ENCODE results near the gene NDST3. TPM values are rescaled to one million over a fixed set of nuclear protein-coding genes. Genes with fewer than 3 reads are reported as not detected.

The NDST3 gene
- total RNA-seq, 6 experiments from 2014 or later: 0.25 to 1.0 (median 0.57) TPM

DNA sequence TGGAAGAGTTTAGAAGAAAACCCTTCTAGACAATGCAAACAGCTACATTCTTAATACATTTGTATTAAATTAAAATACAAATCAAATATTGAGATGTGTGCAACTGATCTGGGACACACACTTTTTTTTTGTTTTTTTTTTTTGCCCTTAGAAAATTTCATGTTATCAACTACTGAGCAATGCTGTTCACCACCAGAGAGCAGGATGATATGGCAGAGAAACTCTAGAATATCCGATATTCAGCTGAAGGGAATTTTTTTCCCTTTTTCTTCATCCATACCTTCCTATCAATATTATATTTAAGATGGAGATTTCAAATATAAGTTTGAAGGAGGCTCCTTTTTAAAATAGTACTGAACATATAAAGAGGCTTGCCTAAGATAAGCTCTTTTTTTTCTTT, 1.0 kb downstream of the NDST3 start:
- TF ChIP-seq, protein P1, sequence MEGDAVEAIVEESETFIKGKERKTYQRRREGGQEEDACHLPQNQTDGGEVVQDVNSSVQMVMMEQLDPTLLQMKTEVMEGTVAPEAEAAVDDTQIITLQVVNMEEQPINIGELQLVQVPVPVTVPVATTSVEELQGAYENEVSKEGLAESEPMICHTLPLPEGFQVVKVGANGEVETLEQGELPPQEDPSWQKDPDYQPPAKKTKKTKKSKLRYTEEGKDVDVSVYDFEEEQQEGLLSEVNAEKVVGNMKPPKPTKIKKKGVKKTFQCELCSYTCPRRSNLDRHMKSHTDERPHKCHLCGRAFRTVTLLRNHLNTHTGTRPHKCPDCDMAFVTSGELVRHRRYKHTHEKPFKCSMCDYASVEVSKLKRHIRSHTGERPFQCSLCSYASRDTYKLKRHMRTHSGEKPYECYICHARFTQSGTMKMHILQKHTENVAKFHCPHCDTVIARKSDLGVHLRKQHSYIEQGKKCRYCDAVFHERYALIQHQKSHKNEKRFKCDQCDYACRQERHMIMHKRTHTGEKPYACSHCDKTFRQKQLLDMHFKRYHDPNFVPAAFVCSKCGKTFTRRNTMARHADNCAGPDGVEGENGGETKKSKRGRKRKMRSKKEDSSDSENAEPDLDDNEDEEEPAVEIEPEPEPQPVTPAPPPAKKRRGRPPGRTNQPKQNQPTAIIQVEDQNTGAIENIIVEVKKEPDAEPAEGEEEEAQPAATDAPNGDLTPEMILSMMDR (IDR thresholded peaks at IDR 0.05): no peak
- TF ChIP-seq POLR2A (IDR thresholded peaks at IDR 0.05): no peak
- WGBS (ENCODE audit: insufficient coverage, low coverage, low lambda C conversion rate, missing lambda C conversion rate): 71% methylated on average over 1 of the region's 1 CpG
- intact Hi-C loops (cut with DNase I): no loop called here

DNA sequence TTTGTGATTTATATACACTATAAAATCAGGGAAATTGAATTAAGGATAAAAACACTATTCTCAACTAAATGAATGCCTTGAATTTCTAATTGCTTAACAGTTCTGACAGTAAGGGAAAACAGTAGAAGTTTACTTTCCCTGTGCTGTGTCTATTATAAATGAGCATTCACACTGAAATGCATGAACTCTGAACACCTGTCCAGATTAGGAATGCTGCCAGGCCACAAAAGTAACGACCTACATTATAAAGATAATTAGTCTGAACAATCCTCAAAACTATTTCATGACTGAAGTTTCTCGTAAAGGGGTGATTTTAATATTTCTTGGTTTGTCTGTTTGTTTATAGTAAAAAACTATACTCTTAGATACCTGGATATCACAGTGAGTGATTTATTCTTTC, 2.0 kb downstream of the NDST3 start:
- Histone ChIP-seq H3K36me3 (no peaks in the 10 kb centered on the region), H3K4me3 (no peak overlapping the region), H3K9me3 (no peaks in the 10 kb centered on the region), H3K4me1 (peaks cover 0 to 11% (median 0%) of the 10 kb centered on the region in 4 donors), H3K27me3 (peaks cover 0 to 23% of the 10 kb centered on the region in 2 donors), H3K27ac (no peak overlapping the region)
- intact Hi-C loops (cut with DNase I): no loop called here
- WGBS (ENCODE audit: insufficient coverage, low coverage, low lambda C conversion rate, missing lambda C conversion rate): 49% methylated on average over 2 of the region's 2 CpGs
- no peak for TF ChIP-seq POLR2A (IDR thresholded peaks at IDR 0.05)
- TF ChIP-seq, protein P1 (IDR thresholded peaks at IDR 0.05): no peak
- DNase-seq (no peak), ATAC-seq (no peak)

More for the DNA sequence above, 1.0 kb downstream of the NDST3 start:
- Histone ChIP-seq H3K9me3 (no peaks in the 10 kb centered on the region), H3K36me3 (no peaks in the 10 kb centered on the region), H3K27me3 (peaks cover 0 to 23% of the 10 kb centered on the region in 2 donors), H3K4me3 (no peak overlapping the region), H3K27ac (no peak overlapping the region), H3K4me1 (peaks cover 0 to 11% (median 0%) of the 10 kb centered on the region in 4 donors)
- ATAC-seq: no peak
- DNase-seq: no peak

DNA sequence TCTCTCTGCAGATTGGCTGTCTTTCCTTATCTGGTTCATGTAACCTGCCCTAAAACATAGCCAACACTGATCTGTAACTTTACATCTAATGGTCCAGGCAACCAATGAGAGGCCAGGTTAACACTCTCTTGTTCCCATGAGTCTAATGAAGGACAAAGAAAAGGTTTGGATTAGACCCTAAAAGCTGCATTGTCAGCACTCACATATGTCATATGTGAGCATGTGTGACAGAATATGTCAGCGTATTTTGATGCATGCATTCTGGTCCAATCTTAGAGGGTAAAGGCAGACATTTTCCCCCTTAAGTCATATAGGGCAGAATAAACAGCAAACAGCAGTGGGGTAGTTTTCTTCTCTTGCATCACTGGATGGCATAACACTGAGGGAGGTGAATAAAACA, 3.7 kb downstream of the NDST3 start:
- Histone ChIP-seq H3K9me3 (no peaks in the 10 kb centered on the region), H3K27ac (no peak overlapping the region), H3K27me3 (peaks cover 0 to 23% of the 10 kb centered on the region in 2 donors), H3K4me1 (peaks cover 0 to 10% (median 0%) of the 10 kb centered on the region in 4 donors), H3K36me3 (no peaks in the 10 kb centered on the region), H3K4me3 (no peak overlapping the region)
- intact Hi-C loops (cut with DNase I): no loop called here
- ATAC-seq (no peak), DNase-seq (no peak)
- TF ChIP-seq, protein P1 (IDR thresholded peaks at IDR 0.05): no peak
- TF ChIP-seq POLR2A (IDR thresholded peaks at IDR 0.05): no peak
- 88% methylated on average over 1 of the region's 1 CpG for WGBS (ENCODE audit: insufficient coverage, low coverage, low lambda C conversion rate, missing lambda C conversion rate)

DNA sequence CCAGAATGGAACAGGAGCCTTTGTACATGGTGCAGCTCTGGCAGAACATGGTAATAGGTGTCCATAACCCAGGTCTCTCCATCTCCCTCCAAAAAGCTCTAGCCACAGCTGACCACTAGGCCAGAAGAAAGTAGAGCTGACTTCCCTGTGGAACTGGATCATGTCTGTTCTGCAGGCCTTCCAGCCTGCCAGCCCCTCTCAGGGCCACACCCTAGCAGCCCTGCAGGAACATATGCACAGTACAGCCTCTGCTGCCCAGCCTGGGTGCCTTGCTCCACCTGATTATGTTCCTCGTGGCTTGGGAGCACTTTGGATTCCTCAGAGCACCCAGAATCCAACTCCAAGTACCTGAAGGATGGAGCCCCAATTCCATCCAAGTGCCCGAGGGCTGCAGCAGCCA, 12.0 kb downstream of the NDST3 start:
- ATAC-seq: no peak
- Histone ChIP-seq H3K9me3 (no peaks in the 10 kb centered on the region), H3K4me1 (no peaks in the 10 kb centered on the region), H3K27ac (no peak overlapping the region), H3K27me3 (no peaks in the 10 kb centered on the region), H3K36me3 (no peaks in the 10 kb centered on the region), H3K4me3 (no peak overlapping the region)
- no CpG with 5 or more reads among the region's 2 CpGs for WGBS (ENCODE audit: insufficient coverage, low coverage, low lambda C conversion rate, missing lambda C conversion rate)
- DNase-seq: no peak
- no peak for TF ChIP-seq POLR2A (IDR thresholded peaks at IDR 0.05)
- TF ChIP-seq, protein P1 (IDR thresholded peaks at IDR 0.05): no peak
- intact Hi-C loops (cut with DNase I): no loop called here

DNA sequence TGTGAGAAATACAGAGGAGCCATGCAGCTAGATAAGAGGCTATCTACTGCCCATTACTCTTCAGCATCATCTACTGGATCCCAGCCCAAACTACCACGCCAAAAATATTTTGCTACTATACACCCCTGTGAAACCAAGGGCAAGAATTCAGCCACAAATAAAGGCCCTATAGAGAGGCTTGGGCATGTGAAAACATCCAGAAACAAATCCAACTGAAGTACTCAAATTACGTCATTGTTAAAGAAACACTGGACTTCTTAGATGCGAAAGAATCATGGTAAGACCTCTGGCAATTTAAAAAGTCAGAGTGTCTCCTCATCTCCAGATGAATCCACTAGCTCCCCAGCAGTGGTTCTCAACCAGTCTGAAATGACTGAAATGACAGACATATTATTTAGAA, 12.8 kb downstream of the NDST3 start:
- no peak for ATAC-seq
- no peaks in the 10 kb centered on the region for H3K4me1 ChIP-seq

More for the DNA sequence above, 12.8 kb downstream of the NDST3 start:
- TF ChIP-seq, protein P1 (IDR thresholded peaks at IDR 0.05): no peak
- TF ChIP-seq POLR2A (IDR thresholded peaks at IDR 0.05): no peak
- no peaks in the 10 kb centered on the region for H3K36me3 ChIP-seq
- H3K9me3 ChIP-seq: no peaks in the 10 kb centered on the region
- H3K4me3 ChIP-seq: no peak overlapping the region
- no peak for DNase-seq
- H3K27me3 ChIP-seq: no peaks in the 10 kb centered on the region
- WGBS (ENCODE audit: insufficient coverage, low coverage, low lambda C conversion rate, missing lambda C conversion rate): 69% methylated on average over 3 of the region's 3 CpGs
- intact Hi-C loops (cut with DNase I): no loop called here
- H3K27ac ChIP-seq: no peak overlapping the region
